Left ventricle myocardium inferior (tissue), 1 donor: ENCODE results near the gene ABCG1. TPM values are rescaled to one million over a fixed set of nuclear protein-coding genes. Genes with fewer than 3 reads are reported as not detected.
"Not testable (repeated sequence)": the region's sequence is repeated elsewhere in the genome, so short reads cannot be mapped to it uniquely, and the experiment has no call there.

Source experiments
- DNase-seq: peaks from one replicate; pipeline ENCODE4 v3.0.0-alpha.2; 2020
- H3K27ac ChIP-seq: fragments of 200-600 bp; replicated peaks from 2 replicates; pipeline ENCODE4 v1.8.0; 2021
- H3K27me3 ChIP-seq: fragments of 200-600 bp; 2 replicates; pipeline ENCODE4 v1.8.0; 2021; ENCODE audit warnings: low read depth
- H3K36me3 ChIP-seq: fragments of 200-600 bp; 2 replicates; pipeline ENCODE4 v1.8.0; 2021
- H3K4me1 ChIP-seq: fragments of 200-600 bp; 2 replicates; pipeline ENCODE4 v1.8.0; 2021
- H3K4me3 ChIP-seq: fragments of 200-600 bp; 2 replicates; pipeline ENCODE4 v1.8.0; 2021; ENCODE audit warnings: mild to moderate bottlenecking, moderate library complexity
- H3K9me3 ChIP-seq: fragments of 200-600 bp; replicated peaks from 2 replicates; pipeline ENCODE4 v1.8.0; 2021
- CTCF ChIP-seq: fragments of 200-600 bp; IDR thresholded peaks from 2 replicates; pipeline ENCODE4 v1.8.0; 2021; ENCODE audit warnings: antibody characterized with exemption, mild to moderate bottlenecking, borderline replicate concordance
- intact Hi-C: fragments of 100-400 bp; cut with micrococcal nuclease; formaldehyde crosslinking; loops from one replicate; pipeline ENCODE4 v1.11.0; 2022
- total RNA-seq: library from RNA; stranded (reverse); fragmentation: NEBNext Ultra II Directional; extraction: Animal tissue kit (Norgen Biotek cat#: 25700); gene quantifications from one replicate; pipeline ENCODE4 v1.2.1, GENCODE V29; 2021
- donor health status: DM: no; HTN: yes; CAD: no; lungs with severe emphysema.

ABCG1 gene
- total RNA-seq, 1 donor from 2014 or later = 8.7 TPM

- H3K4me1 ChIP-seq = no peaks in the 10 kb centered on the region
- H3K36me3 ChIP-seq = peaks cover 80% of the 10 kb centered on the region
- intact Hi-C loops = no loop called here
- DNase-seq = peak; percentile 43
- no peaks in the 10 kb centered on the region for H3K27me3 ChIP-seq
- H3K9me3 ChIP-seq = peaks cover 4% of the 10 kb centered on the region
- no peak overlapping the region for H3K27ac ChIP-seq
- TF ChIP-seq CTCF = no peak
- H3K4me3 ChIP-seq = no peak overlapping the region
Measured at GRCh38 chr21:42289926-42290325, 71.0 kb downstream of the ABCG1 start.

GRCh38 chr21:42290505-42290904 lies 71.6 kb downstream of the ABCG1 start:
- H3K36me3 ChIP-seq = peaks cover 78% of the 10 kb centered on the region
- DNase-seq = no peak
- no peaks in the 10 kb centered on the region for H3K4me1 ChIP-seq
- no peak overlapping the region for H3K4me3 ChIP-seq
- TF ChIP-seq CTCF = no peak
- no peaks in the 10 kb centered on the region for H3K27me3 ChIP-seq
- H3K27ac ChIP-seq = no peak overlapping the region
- intact Hi-C loops = no loop called here
- peaks cover 4% of the 10 kb centered on the region for H3K9me3 ChIP-seq

GRCh38 chr21:42291003-42291750 lies 72.2 kb downstream of the ABCG1 start:
- Histone ChIP-seq H3K27ac (no peak overlapping the region), H3K4me1 (no peaks in the 10 kb centered on the region), H3K9me3 (peaks cover 4% of the 10 kb centered on the region), H3K4me3 (no peak overlapping the region), H3K36me3 (peaks cover 75% of the 10 kb centered on the region), H3K27me3 (no peaks in the 10 kb centered on the region)
- no peak for TF ChIP-seq CTCF
- no peak for DNase-seq
- intact Hi-C loops = no loop called here

GRCh38 chr21:42291751-42292562 lies 73.0 kb downstream of the ABCG1 start:
- intact Hi-C loops = no loop called here
- H3K27me3 ChIP-seq = no peaks in the 10 kb centered on the region
- H3K27ac ChIP-seq = no peak overlapping the region
- no peak overlapping the region for H3K4me3 ChIP-seq
- H3K4me1 ChIP-seq = no peaks in the 10 kb centered on the region
- DNase-seq = no peak
- no peak for TF ChIP-seq CTCF
- H3K9me3 ChIP-seq = peaks cover 4% of the 10 kb centered on the region
- peaks cover 73% of the 10 kb centered on the region for H3K36me3 ChIP-seq

- H3K27me3 ChIP-seq, intact Hi-C loops, H3K4me1 ChIP-seq, H3K4me3 ChIP-seq, H3K9me3 ChIP-seq, H3K27ac ChIP-seq, DNase-seq: not testable (repeated sequence)
- peaks cover 72% of the 10 kb centered on the region for H3K36me3 ChIP-seq
Measured at GRCh38 chr21:42292563-42293142, 73.7 kb downstream of the ABCG1 start.
